ENCODE data around the gene CA10.

Gene CA10

GRCh38 chr17:51647826-51648225 lies 510.7 kb downstream of the CA10 start:
- DNase-seq (ENCODE audit: low read depth, low spot score): no peak

- DNase-seq (ENCODE audit: low read depth, low spot score): no peak
Observed at GRCh38 chr17:51647067-51647466, 511.4 kb downstream of the CA10 start.

DNA sequence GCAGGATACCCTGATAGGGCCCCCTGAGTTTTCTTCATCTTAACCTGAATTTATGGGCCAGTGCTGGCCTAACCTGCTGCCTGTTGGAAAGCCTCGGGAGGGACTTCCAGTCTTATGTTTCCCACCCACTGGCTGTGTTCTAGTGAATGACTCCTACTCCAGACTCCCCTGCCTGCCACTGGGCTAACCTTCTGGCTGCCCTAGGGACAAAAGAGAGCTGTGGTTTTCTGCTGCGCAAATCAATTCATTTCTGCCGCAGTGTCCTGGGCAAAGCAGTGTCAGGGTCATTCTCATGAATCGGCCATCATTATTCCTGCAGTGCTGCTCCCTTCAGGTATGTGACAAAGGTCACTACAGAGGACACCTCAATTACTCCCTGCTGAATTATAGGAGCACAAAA lies 512.0 kb downstream of the CA10 start:
- no peak for DNase-seq (ENCODE audit: low read depth, low spot score)

GRCh38 chr17:51645056-51645455 lies 513.5 kb downstream of the CA10 start:
- DNase-seq (ENCODE audit: low read depth, low spot score): no peak

DNA sequence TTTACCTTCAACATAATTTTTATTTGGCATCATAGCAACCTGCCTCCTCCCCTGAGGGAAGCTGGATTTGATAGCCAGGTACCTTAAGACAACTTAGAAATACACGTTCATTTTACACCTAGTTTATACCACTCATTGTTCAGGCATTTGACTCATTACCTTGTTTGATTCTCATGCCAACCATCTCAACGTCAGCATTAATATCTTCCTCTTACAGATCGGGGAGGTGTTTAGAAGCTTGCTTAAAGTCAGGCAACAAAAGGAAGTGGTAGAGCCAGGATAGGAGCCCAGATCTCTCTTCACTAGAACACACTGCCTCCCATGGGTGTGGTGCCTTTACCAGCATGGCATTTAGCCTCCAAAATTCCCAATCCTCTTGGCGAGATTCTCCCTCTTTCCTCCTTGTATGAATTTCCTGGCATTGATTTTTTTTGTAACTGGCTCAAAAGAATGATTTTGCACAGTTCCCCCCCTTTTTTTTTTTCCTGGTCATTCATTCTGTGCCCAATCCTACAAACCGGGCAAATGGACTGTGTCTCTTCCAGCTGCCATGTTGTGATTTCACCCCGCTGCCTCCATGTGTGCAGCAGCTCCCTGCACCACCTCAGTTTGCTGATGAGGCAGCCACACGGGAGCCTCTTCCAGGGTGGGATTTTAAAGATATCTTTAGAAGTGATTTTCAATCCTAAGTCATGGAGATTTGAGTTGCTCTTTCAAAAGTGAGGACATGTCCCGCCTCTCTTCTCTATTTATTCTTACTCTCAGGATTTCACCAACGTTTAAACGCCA lies 514.6 kb downstream of the CA10 start:
- no peak for DNase-seq (ENCODE audit: low read depth, low spot score)

- DNase-seq (ENCODE audit: low read depth, low spot score): no peak
Observed at GRCh38 chr17:51642029-51642428, 516.5 kb downstream of the CA10 start.

GRCh38 chr17:51640108-51640622 lies 518.3 kb downstream of the CA10 start:
- no peak for DNase-seq (ENCODE audit: low read depth, low spot score)

GRCh38 chr17:51638971-51639370 lies 519.5 kb downstream of the CA10 start:
- DNase-seq (ENCODE audit: low read depth, low spot score): no peak

GRCh38 chr17:51636291-51636690 lies 522.2 kb downstream of the CA10 start:
- DNase-seq (ENCODE audit: low read depth, low spot score): no peak

DNA sequence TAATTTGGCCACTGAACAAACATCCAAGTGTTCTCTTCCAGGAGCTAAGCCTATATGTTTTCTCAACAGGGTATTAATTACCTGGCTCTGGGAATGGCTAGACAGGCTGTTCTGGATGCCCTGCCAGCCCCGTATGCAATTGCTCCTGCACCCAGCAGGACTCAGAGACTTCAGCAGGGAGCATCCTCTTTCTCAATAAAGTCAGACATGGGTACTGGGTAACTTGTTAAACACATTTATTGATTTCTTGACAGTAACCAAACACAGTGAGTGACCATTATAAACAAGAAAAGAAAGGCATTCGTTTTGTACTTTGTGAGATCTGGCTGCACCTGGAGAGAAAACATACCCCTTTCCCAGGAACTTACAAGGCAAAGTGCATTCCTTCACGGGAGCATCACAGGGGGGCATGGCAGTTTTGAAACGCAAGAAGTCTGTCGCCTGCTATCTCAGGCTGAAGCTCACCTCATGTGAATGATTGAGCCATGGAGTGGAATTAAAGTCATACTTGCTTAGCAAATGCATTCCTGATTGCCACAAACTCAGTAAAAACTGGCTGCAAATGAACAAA lies 528.3 kb downstream of the CA10 start:
- DNase-seq (ENCODE audit: low read depth, low spot score): no peak

DNA sequence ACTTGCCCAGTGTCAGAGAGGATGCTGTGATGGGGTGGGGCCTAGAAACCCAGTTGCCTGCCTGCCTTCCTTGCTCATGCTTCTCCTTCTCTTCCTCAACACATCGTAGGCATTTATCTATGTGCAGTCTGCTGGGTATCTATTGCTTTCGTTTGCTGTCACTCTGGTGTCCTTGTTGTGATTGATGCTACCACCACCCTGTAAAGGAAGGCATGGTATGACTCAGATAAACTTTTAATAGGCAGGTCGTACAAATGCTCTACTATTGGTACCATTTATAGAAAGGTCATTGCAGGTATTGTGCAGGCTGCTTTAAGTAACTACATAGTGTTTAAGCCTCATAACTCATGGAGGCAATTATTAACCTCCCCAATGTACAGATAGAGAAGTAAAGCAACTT lies 529.3 kb downstream of the CA10 start:
- no peak for DNase-seq (ENCODE audit: low read depth, low spot score)

GRCh38 chr17:51627779-51628178 lies 530.7 kb downstream of the CA10 start:
- DNase-seq (ENCODE audit: low read depth, low spot score): no peak

- no peak for DNase-seq (ENCODE audit: low read depth, low spot score)
Observed at GRCh38 chr17:51618476-51618875, 540.0 kb downstream of the CA10 start.

DNA sequence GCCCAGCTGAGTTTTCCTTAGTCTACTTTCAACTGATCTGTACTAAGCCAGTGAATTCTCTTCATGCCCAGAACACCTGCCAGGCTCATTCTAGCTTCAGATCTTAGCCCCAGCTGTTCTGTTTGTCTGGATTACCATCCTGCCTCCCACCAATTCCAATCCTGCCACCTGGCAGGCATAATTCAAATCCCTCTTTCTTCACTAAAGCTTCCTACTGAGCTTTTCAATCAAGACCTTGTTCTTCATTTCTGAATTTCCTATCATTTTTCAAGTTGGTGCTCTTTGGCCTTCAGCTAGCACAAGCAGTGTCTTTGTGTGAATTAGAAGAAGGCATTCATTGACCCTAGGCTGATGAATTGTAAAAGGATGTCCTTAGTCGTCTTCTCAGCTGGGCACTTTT lies 540.5 kb downstream of the CA10 start:
- no peak for DNase-seq (ENCODE audit: low read depth, low spot score)

GRCh38 chr17:51613255-51613654 lies 545.3 kb downstream of the CA10 start:
- DNase-seq (ENCODE audit: low read depth, low spot score): no peak

- no peak for DNase-seq (ENCODE audit: low read depth, low spot score)
Observed at GRCh38 chr17:51612692-51613091, 545.8 kb downstream of the CA10 start.

DNA sequence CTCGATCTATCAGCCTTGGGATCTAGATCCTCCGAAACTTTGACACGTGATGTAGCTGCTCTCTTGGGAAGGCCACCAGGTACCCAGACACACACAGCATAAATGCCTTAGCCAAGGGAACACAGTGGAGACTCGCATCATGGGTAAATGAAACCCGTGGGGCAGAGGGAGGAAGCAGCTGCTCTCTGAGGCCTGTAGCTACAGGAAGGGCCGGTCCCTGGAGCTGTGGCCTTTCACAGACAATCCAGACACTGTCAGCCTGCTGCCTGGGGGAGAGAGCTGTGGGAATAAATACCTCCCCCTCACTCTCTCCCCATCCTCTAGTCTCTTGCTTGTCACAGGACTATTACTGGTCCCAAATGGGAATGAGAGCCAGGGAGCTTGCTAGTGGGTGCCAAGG lies 546.9 kb downstream of the CA10 start:
- no peak for DNase-seq (ENCODE audit: low read depth, low spot score)

DNA sequence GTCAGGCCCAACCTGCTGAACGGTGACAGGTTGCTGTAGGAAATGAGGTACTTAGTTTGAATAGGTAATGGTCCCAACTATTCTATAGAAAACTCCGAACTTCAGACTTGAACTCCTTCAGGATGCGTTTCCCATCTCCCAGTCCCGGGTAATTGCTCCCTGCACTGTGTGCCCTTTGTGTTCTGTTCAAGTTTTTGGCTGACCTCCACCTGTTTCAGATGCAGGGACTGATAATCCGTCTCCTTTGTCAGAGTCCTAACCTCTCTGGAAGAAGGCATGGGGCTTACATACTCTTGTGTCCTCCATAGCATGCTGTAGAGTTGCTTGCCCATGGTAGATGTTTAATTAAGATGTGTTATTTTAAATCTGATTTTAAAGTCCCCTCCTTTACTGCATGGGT lies 547.7 kb downstream of the CA10 start:
- DNase-seq (ENCODE audit: low read depth, low spot score): no peak

DNA sequence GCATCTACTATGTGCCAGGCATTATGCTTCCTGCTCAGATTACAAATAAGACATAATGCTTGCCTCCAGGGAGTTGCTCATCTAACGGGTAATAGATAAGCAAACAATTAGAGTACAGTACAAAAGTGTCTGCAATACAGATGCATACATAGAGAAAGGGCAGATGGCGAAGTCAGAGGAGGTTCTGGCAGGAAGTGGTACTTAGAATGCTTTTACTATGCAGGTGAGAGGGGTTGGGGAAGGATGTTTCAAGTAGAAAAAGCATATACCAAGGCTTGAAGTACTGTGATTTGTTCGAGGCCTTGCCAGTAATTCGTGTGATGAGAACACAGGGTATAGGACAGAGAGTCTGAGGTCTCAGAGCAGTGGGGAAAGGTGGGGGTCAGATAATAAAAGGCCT lies 548.4 kb downstream of the CA10 start:
- DNase-seq (ENCODE audit: low read depth, low spot score): no peak

DNA sequence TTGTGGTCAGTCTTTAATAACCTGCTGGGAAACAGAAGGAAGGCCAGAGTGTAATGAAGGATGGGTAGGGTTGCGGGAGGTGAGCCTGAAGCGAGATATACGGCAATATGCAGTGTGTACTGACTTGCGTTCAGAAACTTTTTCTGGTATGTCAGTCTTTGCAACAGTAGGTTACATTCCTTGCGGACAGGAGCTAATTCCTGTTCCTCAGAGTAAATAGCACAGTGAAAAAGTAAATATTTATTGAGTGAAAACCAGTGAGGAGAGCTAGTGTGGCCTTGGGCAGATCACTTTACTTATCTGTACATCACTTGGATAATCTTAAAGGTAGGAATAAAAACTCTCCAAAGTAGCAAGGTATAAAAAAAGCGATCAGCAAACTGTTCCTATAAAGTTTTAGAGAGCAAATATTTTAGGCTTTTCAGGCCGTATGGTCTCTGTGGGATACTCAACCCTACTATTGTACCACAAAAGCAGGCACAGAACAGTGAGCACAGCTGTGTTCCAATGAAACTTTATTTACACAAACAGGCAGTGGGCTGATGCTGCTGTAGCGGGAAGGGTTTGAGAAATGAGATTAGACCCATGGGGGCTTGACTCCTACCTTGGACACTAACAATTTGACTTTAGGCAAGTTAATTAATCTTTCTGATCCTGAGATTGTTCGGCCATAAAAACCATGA lies 550.1 kb downstream of the CA10 start:
- no peak for DNase-seq (ENCODE audit: low read depth, low spot score)

DNA sequence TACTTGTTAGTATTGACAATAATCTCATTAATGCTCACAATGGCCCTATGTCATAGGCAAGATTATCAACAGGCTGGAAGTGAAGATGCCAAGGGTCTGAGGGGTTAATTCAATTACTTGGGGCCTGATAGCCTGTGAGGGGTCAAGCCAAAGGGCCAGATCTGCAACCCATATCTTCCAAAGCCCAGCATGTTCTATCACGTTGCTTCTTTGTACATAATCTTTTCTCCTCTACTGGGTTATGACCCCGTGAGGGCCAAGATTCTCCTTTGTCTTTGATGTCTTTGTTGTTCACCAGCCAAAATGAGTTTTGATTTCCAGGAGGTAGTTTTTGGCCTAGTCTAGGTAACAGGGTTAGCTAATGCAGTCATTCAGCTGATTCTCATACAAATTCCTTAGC lies 551.0 kb downstream of the CA10 start:
- DNase-seq (ENCODE audit: low read depth, low spot score): no peak

DNA sequence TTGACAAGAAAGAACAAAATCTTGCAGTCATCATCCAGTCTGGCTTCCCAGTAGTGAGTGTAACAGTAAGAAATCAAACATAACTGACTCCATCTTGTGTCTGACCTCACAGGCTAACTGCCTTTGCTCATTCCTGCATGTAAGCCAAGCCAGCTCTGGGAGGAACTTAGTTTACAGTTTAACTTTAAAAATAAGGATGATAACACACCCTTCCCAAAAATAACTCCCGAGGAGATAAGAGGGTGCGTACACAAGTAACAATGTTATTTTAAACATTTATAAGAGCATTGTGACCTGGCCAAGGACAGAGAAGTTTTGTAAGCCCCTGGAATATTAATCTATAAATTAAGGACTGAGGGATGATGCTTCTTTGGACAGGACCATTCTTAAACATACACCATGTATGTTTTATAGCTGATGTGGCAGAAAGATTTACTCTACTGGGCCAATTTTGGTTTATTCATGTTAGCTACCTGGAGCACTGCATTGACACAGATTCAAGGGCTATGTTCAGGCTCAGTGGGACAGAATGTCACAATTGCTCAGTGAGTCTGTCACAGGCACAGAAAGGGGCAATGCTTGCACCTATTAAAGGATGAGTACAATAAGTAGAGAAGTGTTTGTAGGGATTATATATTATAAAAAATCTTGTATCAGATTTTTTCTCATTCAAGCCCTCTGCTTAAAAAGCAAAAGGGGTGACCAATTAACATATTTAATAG lies 554.1 kb downstream of the CA10 start:
- no peak for DNase-seq (ENCODE audit: low read depth, low spot score)
